OCI-LY1 (cell line): Measurements from ENCODE around the gene RPL26.

Source experiments
- H2AFZ ChIP-seq: fragments of 200-600 bp; sonication (generic), shearing (Covaris generic); 2 replicates; pipeline ENCODE4 v1.6.0; 2014; ENCODE audit warnings: antibody characterized with exemption, mild to moderate bottlenecking, low read length
- H3F3A ChIP-seq: fragments of 200-600 bp; sonication (generic), shearing (Covaris generic); 2 replicates; pipeline ENCODE4 v1.6.0; 2014; ENCODE audit warnings: mild to moderate bottlenecking, antibody characterized with exemption, low read length, moderate library complexity; ENCODE audit not compliant: insufficient read depth
- H3K27ac ChIP-seq: fragments of 200-600 bp; sonication (generic); 2 replicates; pipeline ENCODE4 v1.5.1; 2014; ENCODE audit warnings: low read length, mixed run types, mild to moderate bottlenecking, low read depth; ENCODE audit not compliant: poor library complexity, severe bottlenecking
- H3K27me3 ChIP-seq: fragments of 200-600 bp; sonication (generic); 2 replicates; pipeline ENCODE4 v1.6.0; 2014; ENCODE audit warnings: antibody characterized with exemption, mild to moderate bottlenecking, low read length, moderate library complexity; ENCODE audit not compliant: insufficient read depth
- H3K36me3 ChIP-seq: fragments of 200-600 bp; sonication (generic); 2 replicates; pipeline ENCODE4 v1.6.1; 2014; ENCODE audit warnings: mild to moderate bottlenecking, antibody characterized with exemption, low read length, moderate library complexity, mixed read lengths; ENCODE audit not compliant: insufficient read depth
- H3K4me1 ChIP-seq: fragments of 200-600 bp; sonication (generic); 2 replicates; pipeline ENCODE4 v1.5.1; 2014; ENCODE audit warnings: mild to moderate bottlenecking, low read length, moderate library complexity; ENCODE audit not compliant: insufficient read depth, severe bottlenecking
- H3K4me2 ChIP-seq: fragments of 200-600 bp; sonication (generic), shearing (Covaris generic); 2 replicates; pipeline ENCODE4 v1.6.1; 2014; ENCODE audit warnings: low read length
- H3K4me3 ChIP-seq: fragments of 200-600 bp; sonication (generic); 2 replicates; pipeline ENCODE4 v1.5.1; 2014; ENCODE audit warnings: low read length, low read depth, mild to moderate bottlenecking, mixed read lengths; ENCODE audit not compliant: poor library complexity, severe bottlenecking
- H3K79me2 ChIP-seq: fragments of 200-600 bp; shearing (Covaris generic); 2 replicates; pipeline ENCODE4 v1.6.1; 2016; ENCODE audit warnings: mixed run types, low read length, mixed read lengths; ENCODE audit not compliant: insufficient read depth
- H3K9ac ChIP-seq: fragments of 200-600 bp; sonication (generic), shearing (Covaris generic); 2 replicates; pipeline ENCODE4 v1.6.1; 2014; ENCODE audit warnings: mild to moderate bottlenecking, low read length, mixed read lengths
- H3K9me2 ChIP-seq: fragments of 200-600 bp; sonication (generic), shearing (Covaris generic); 2 replicates; pipeline ENCODE4 v1.6.1; 2014; ENCODE audit warnings: low read depth, mild to moderate bottlenecking, low read length, mixed read lengths
- H3K9me3 ChIP-seq: fragments of 200-600 bp; shearing (Covaris generic); 2 replicates; pipeline ENCODE4 v1.6.1; 2014; ENCODE audit warnings: low read length, mixed read lengths
- H4K20me1 ChIP-seq: fragments of 200-600 bp; sonication (generic), shearing (Covaris generic); 2 replicates; pipeline ENCODE4 v1.6.0; 2016; ENCODE audit warnings: mild to moderate bottlenecking, low read length; ENCODE audit not compliant: insufficient read depth
- EZH2 ChIP-seq: fragments of 200-600 bp; sonication (generic), shearing (Covaris generic); IDR thresholded peaks from 2 replicates; pipeline ENCODE4 v1.8.0; 2017; ENCODE audit warnings: borderline replicate concordance, mixed run types, mild to moderate bottlenecking, antibody characterized with exemption, low read length, moderate library complexity, mixed read lengths
- TF ChIP-seq, protein P1 (sequence below): fragments of 200-600 bp; sonication (generic), shearing (Covaris generic); IDR thresholded peaks from 2 replicates; pipeline ENCODE4 v1.5.1; 2017; ENCODE audit warnings: mild to moderate bottlenecking, antibody characterized with exemption, low read length, moderate library complexity, mixed read lengths

Gene RPL26

DNA sequence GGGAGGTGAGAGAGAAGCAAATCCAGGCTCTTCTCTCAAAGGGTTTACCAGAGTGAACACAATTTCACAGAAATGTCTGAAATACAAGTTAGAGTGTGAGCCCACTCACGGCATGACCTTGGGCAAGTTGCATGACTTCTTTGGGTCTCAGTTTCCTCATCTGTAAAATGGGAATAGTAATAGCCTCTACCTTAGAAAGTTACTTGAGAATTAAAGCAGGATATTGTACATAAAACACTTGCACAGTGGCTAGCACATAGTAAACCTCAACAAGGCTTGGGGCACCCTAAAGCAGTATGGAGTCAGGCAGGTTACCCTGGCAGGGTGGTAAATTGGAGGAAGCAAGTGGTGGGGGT, 27.9 kb upstream of the RPL26 start:
- Histone ChIP-seq H3K9me3 (no peaks in the 10 kb centered on the region), H4K20me1 (no peaks in the 10 kb centered on the region), H3K4me1 (peaks cover 7% of the 10 kb centered on the region), H3K4me3 (no peak overlapping the region), H2AFZ (no peak overlapping the region), H3K27me3 (no peaks in the 10 kb centered on the region; the same call in 1 of the 2 replicates), H3K36me3 (no peaks in the 10 kb centered on the region), H3K79me2 (no peaks in the 10 kb centered on the region), H3K9me2 (no peaks in the 10 kb centered on the region), H3F3A (no peaks in the 10 kb centered on the region), H3K4me2 (no peak overlapping the region), H3K27ac (no peak overlapping the region), H3K9ac (no peak overlapping the region)
- TF ChIP-seq EZH2 = no peak
- TF ChIP-seq, protein P1, sequence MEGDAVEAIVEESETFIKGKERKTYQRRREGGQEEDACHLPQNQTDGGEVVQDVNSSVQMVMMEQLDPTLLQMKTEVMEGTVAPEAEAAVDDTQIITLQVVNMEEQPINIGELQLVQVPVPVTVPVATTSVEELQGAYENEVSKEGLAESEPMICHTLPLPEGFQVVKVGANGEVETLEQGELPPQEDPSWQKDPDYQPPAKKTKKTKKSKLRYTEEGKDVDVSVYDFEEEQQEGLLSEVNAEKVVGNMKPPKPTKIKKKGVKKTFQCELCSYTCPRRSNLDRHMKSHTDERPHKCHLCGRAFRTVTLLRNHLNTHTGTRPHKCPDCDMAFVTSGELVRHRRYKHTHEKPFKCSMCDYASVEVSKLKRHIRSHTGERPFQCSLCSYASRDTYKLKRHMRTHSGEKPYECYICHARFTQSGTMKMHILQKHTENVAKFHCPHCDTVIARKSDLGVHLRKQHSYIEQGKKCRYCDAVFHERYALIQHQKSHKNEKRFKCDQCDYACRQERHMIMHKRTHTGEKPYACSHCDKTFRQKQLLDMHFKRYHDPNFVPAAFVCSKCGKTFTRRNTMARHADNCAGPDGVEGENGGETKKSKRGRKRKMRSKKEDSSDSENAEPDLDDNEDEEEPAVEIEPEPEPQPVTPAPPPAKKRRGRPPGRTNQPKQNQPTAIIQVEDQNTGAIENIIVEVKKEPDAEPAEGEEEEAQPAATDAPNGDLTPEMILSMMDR = no peak

DNA sequence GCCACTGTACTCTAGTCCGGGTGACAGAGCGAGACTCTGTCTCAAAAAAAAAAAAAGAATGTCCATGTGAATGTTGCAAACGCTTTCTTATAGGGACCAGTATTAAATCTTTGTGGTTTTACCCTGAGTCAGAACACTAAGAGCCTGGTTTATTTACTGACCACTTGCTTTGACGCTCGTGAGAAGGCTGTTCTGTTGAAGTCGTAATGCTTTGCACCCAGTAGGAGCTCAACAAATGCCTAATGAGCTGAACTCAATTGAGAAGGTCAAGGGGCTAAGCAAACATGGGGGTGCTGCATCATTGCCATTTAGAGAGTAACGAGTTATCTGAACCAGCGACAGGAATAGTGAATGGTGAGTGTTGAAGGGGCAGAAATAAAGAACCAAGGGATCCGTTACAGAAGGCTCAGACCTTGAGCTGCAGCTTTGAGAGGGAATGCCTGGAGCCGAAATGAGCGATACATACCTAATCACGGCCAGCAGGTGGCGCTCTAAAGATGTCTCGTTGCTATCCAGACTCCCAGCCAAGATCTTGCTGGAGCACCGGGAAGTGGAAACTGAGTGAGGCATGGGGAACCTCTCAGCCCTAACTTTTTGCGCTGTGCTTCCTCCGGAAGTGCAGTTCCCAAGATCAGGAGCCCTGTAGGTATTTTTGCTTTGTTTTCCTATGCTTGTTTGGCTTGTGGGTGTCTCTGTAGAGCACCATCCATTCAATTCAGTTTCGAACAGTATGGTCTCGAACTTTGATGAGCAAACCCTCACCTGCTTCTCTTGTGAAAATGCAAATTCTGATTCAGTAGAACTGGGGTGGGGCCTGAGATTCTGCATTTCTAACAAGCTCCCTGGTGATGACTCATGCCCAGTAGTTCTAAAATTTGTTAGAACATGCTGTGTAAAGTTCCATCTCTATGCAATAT, 27.2 kb upstream of the RPL26 start:
- no peak overlapping the region for H3K4me3 ChIP-seq
- peak overlapping the region; percentile 15; the same call in 1 of the 2 replicates for H3K4me2 ChIP-seq
- H2AFZ ChIP-seq = no peak overlapping the region

DNA sequence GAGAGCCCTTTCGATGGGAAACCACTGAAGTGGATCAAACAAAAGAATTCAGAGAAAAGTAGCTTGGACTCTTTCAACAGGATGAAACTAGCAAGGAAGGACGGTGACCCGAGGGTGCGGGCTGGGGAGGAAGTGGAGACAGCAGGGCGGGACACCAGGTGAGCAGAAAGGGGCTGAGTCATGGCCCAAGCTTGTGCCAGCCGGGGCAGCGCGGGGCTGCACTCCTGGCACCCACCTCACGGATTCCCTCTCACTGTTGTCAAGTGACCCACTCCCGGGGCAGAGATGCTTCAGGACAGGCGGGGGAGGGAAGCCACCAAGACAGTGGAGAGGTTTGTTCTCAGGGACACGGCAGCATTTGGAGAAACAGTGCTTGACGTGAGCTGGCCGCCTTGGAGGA, 25.4 kb upstream of the RPL26 start:
- Histone ChIP-seq H3K27ac (no peak overlapping the region), H3K36me3 (no peaks in the 10 kb centered on the region), H3K4me2 (peak overlapping the region; percentile 2; the same call in 1 of the 2 replicates), H3K79me2 (no peaks in the 10 kb centered on the region), H3K27me3 (no peaks in the 10 kb centered on the region; the same call in 1 of the 2 replicates), H4K20me1 (no peaks in the 10 kb centered on the region), H3K9me2 (no peaks in the 10 kb centered on the region), H3K4me1 (peaks cover 7% of the 10 kb centered on the region), H3F3A (no peaks in the 10 kb centered on the region), H2AFZ (no peak overlapping the region), H3K4me3 (no peak overlapping the region), H3K9ac (no peak overlapping the region), H3K9me3 (no peaks in the 10 kb centered on the region)
- no peak for TF ChIP-seq EZH2

More for the DNA sequence above, 27.2 kb upstream of the RPL26 start:
- Histone ChIP-seq H3K4me1 (peaks cover 7% of the 10 kb centered on the region), H3K9me2 (no peaks in the 10 kb centered on the region), H3K79me2 (no peaks in the 10 kb centered on the region), H3K27me3 (no peaks in the 10 kb centered on the region; the same call in 1 of the 2 replicates), H3K27ac (no peak overlapping the region), H3F3A (no peaks in the 10 kb centered on the region), H4K20me1 (no peaks in the 10 kb centered on the region), H3K9ac (no peak overlapping the region), H3K36me3 (no peaks in the 10 kb centered on the region), H3K9me3 (no peaks in the 10 kb centered on the region)
- no peak for TF ChIP-seq EZH2
- TF ChIP-seq, protein P1 = peak; percentile 89
